ENCODE data around the gene SPP2.

- TF ChIP-seq POLR2A (IDR thresholded peaks at IDR 0.05) (no peak), POLR2AphosphoS5 (IDR thresholded peaks at IDR 0.05; ENCODE audit: insufficient read depth in 1 of 2, low read depth in 1 of 2) (no peak)
- TF ChIP-seq, protein P1, sequence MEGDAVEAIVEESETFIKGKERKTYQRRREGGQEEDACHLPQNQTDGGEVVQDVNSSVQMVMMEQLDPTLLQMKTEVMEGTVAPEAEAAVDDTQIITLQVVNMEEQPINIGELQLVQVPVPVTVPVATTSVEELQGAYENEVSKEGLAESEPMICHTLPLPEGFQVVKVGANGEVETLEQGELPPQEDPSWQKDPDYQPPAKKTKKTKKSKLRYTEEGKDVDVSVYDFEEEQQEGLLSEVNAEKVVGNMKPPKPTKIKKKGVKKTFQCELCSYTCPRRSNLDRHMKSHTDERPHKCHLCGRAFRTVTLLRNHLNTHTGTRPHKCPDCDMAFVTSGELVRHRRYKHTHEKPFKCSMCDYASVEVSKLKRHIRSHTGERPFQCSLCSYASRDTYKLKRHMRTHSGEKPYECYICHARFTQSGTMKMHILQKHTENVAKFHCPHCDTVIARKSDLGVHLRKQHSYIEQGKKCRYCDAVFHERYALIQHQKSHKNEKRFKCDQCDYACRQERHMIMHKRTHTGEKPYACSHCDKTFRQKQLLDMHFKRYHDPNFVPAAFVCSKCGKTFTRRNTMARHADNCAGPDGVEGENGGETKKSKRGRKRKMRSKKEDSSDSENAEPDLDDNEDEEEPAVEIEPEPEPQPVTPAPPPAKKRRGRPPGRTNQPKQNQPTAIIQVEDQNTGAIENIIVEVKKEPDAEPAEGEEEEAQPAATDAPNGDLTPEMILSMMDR (IDR thresholded peaks at IDR 0.05), result no peak
Measured at GRCh38 chr2:234020332-234020731, 30.2 kb upstream of the SPP2 start.

All from vagina (tissue), 2 donors.